ENCODE data around the gene ZC3H11A.
A peak's percentile ranks its signal among the peaks of the same experiment; 100 is the strongest.

Gene ZC3H11A

GRCh38 chr1:203765029-203765837 is 30.2 kb upstream of the ZC3H11A start, which contains the start of gene LAX1:
LAX1 (plus strand) TSS chr1:203765183; CDS start chr1:203765566, 383 bp downstream.
- Mint-ChIP-seq H3K27ac (ENCODE audit: low read depth) (peak within 1 kb of the TSS; percentile 90), H3K4me1 (peaks cover 63% of the 10 kb centered on the region), H3K36me3 (ENCODE audit: insufficient read depth) (peaks cover 19% of the 10 kb centered on the region), H3K27me3 (no peaks in the 10 kb centered on the region), H3K9me3 (no peaks in the 10 kb centered on the region), H3K4me3 (peak within 1 kb of the TSS; percentile 93)
- peak; percentile 37 to 80 for DNase-seq (ENCODE audit: low spot score in 2 of 2)
- peak; percentile 91 for ATAC-seq (replicated peaks; ENCODE audit: extremely low read depth, poor library complexity, severe bottlenecking)

- peaks cover 72% of the 10 kb centered on the region for H3K4me1 Mint-ChIP-seq
Measured at GRCh38 chr1:203768256-203768655, 27.2 kb upstream of the ZC3H11A start.

GRCh38 chr1:203769505-203770343 is 25.7 kb upstream of the ZC3H11A start:
- no peak for DNase-seq (ENCODE audit: low spot score in 2 of 2)
- peaks cover 57% of the 10 kb centered on the region for H3K4me1 Mint-ChIP-seq
- no peaks in the 10 kb centered on the region for H3K9me3 Mint-ChIP-seq

More at GRCh38 chr1:203768256-203768655, 27.2 kb upstream of the ZC3H11A start:
- ATAC-seq (replicated peaks; ENCODE audit: extremely low read depth, poor library complexity, severe bottlenecking) (no peak), DNase-seq (ENCODE audit: low spot score in 2 of 2) (no peak)
- Mint-ChIP-seq H3K4me3 (peak overlapping the region; percentile 63), H3K27ac (ENCODE audit: low read depth) (peak overlapping the region; percentile 84), H3K27me3 (no peaks in the 10 kb centered on the region), H3K9me3 (no peaks in the 10 kb centered on the region), H3K36me3 (ENCODE audit: insufficient read depth) (peaks cover 45% of the 10 kb centered on the region)

GRCh38 chr1:203771901-203772301 is 23.5 kb upstream of the ZC3H11A start:
- Mint-ChIP-seq H3K4me1 (peaks cover 52% of the 10 kb centered on the region), H3K27ac (ENCODE audit: low read depth) (peak overlapping the region; percentile 84), H3K4me3 (no peak overlapping the region), H3K27me3 (no peaks in the 10 kb centered on the region), H3K36me3 (ENCODE audit: insufficient read depth) (peaks cover 59% of the 10 kb centered on the region), H3K9me3 (no peaks in the 10 kb centered on the region)
- DNase-seq (ENCODE audit: low spot score in 2 of 2) (no peak), ATAC-seq (replicated peaks; ENCODE audit: extremely low read depth, poor library complexity, severe bottlenecking) (no peak)

More at GRCh38 chr1:203769505-203770343, 25.7 kb upstream of the ZC3H11A start:
- Mint-ChIP-seq H3K27me3 (no peaks in the 10 kb centered on the region), H3K27ac (ENCODE audit: low read depth) (peak overlapping the region; percentile 84), H3K36me3 (ENCODE audit: insufficient read depth) (peaks cover 54% of the 10 kb centered on the region), H3K4me3 (no peak overlapping the region)
- ATAC-seq (replicated peaks; ENCODE audit: extremely low read depth, poor library complexity, severe bottlenecking): no peak

GRCh38 chr1:203772836-203773235 is 22.6 kb upstream of the ZC3H11A start:
- H3K9me3 Mint-ChIP-seq: no peaks in the 10 kb centered on the region
- no peak for DNase-seq (ENCODE audit: low spot score in 2 of 2)
- no peaks in the 10 kb centered on the region for H3K27me3 Mint-ChIP-seq
- no peak for ATAC-seq (replicated peaks; ENCODE audit: extremely low read depth, poor library complexity, severe bottlenecking)
- peaks cover 57% of the 10 kb centered on the region for H3K36me3 Mint-ChIP-seq (ENCODE audit: insufficient read depth)
- no peak overlapping the region for H3K27ac Mint-ChIP-seq (ENCODE audit: low read depth)
- H3K4me3 Mint-ChIP-seq: no peak overlapping the region
- peaks cover 47% of the 10 kb centered on the region for H3K4me1 Mint-ChIP-seq

GRCh38 chr1:203776636-203777035 is 18.8 kb upstream of the ZC3H11A start:
- Mint-ChIP-seq H3K27ac (ENCODE audit: low read depth) (peak overlapping the region; percentile 36), H3K36me3 (ENCODE audit: insufficient read depth) (peaks cover 41% of the 10 kb centered on the region), H3K4me1 (peaks cover 9% of the 10 kb centered on the region), H3K9me3 (no peaks in the 10 kb centered on the region), H3K4me3 (no peak overlapping the region), H3K27me3 (no peaks in the 10 kb centered on the region)
- no peak for ATAC-seq (replicated peaks; ENCODE audit: extremely low read depth, poor library complexity, severe bottlenecking)
- no peak for DNase-seq (ENCODE audit: low spot score in 2 of 2)

GRCh38 chr1:203777596-203777995 is 17.8 kb upstream of the ZC3H11A start:
- H3K27ac Mint-ChIP-seq (ENCODE audit: low read depth): no peak overlapping the region
- no peak overlapping the region for H3K4me3 Mint-ChIP-seq
- ATAC-seq (replicated peaks; ENCODE audit: extremely low read depth, poor library complexity, severe bottlenecking) (no peak), DNase-seq (ENCODE audit: low spot score in 2 of 2) (no peak)
- peaks cover 32% of the 10 kb centered on the region for H3K36me3 Mint-ChIP-seq (ENCODE audit: insufficient read depth)
- no peaks in the 10 kb centered on the region for H3K9me3 Mint-ChIP-seq
- H3K27me3 Mint-ChIP-seq: no peaks in the 10 kb centered on the region
- peaks cover 6% of the 10 kb centered on the region for H3K4me1 Mint-ChIP-seq

GRCh38 chr1:203778146-203778545 is 17.3 kb upstream of the ZC3H11A start:
- peaks cover 27% of the 10 kb centered on the region for H3K36me3 Mint-ChIP-seq (ENCODE audit: insufficient read depth)
- no peak overlapping the region for H3K27ac Mint-ChIP-seq (ENCODE audit: low read depth)
- no peaks in the 10 kb centered on the region for H3K27me3 Mint-ChIP-seq
- DNase-seq (ENCODE audit: low spot score in 2 of 2): no peak
- no peaks in the 10 kb centered on the region for H3K9me3 Mint-ChIP-seq
- H3K4me3 Mint-ChIP-seq: no peak overlapping the region
- no peak for ATAC-seq (replicated peaks; ENCODE audit: extremely low read depth, poor library complexity, severe bottlenecking)
- H3K4me1 Mint-ChIP-seq: peaks cover 6% of the 10 kb centered on the region

- H3K36me3 Mint-ChIP-seq (ENCODE audit: insufficient read depth): peaks cover 22% of the 10 kb centered on the region
- no peaks in the 10 kb centered on the region for H3K27me3 Mint-ChIP-seq
- peaks cover 6% of the 10 kb centered on the region for H3K4me1 Mint-ChIP-seq
- H3K27ac Mint-ChIP-seq (ENCODE audit: low read depth): no peak overlapping the region
- H3K4me3 Mint-ChIP-seq: no peak overlapping the region
- ATAC-seq (replicated peaks; ENCODE audit: extremely low read depth, poor library complexity, severe bottlenecking) (no peak), DNase-seq (ENCODE audit: low spot score in 2 of 2) (no peak)
- H3K9me3 Mint-ChIP-seq: no peaks in the 10 kb centered on the region
Measured at GRCh38 chr1:203778789-203779188, 16.6 kb upstream of the ZC3H11A start.

- H3K4me1 Mint-ChIP-seq: no peaks in the 10 kb centered on the region
- H3K27me3 Mint-ChIP-seq: no peaks in the 10 kb centered on the region
- H3K9me3 Mint-ChIP-seq: no peaks in the 10 kb centered on the region
- ATAC-seq (replicated peaks; ENCODE audit: extremely low read depth, poor library complexity, severe bottlenecking) (no peak), DNase-seq (ENCODE audit: low spot score in 2 of 2) (no peak)
- peak overlapping the region; percentile 24 for H3K27ac Mint-ChIP-seq (ENCODE audit: low read depth)
- peaks cover 3% of the 10 kb centered on the region for H3K36me3 Mint-ChIP-seq (ENCODE audit: insufficient read depth)
- H3K4me3 Mint-ChIP-seq: no peak overlapping the region
Measured at GRCh38 chr1:203781962-203782361, 13.5 kb upstream of the ZC3H11A start.

- Mint-ChIP-seq H3K4me1 (peaks cover 3% of the 10 kb centered on the region), H3K27ac (ENCODE audit: low read depth) (no peak overlapping the region), H3K27me3 (no peaks in the 10 kb centered on the region), H3K36me3 (ENCODE audit: insufficient read depth) (no peaks in the 10 kb centered on the region), H3K9me3 (no peaks in the 10 kb centered on the region), H3K4me3 (no peak overlapping the region)
- no peak for ATAC-seq (replicated peaks; ENCODE audit: extremely low read depth, poor library complexity, severe bottlenecking)
- DNase-seq (ENCODE audit: low spot score in 2 of 2): no peak
Measured at GRCh38 chr1:203789966-203790365, 5.5 kb upstream of the ZC3H11A start.

GRCh38 chr1:203791498-203791897 is 3.9 kb upstream of the ZC3H11A start:
- H3K27ac Mint-ChIP-seq (ENCODE audit: low read depth): no peak overlapping the region
- H3K27me3 Mint-ChIP-seq: no peaks in the 10 kb centered on the region
- H3K9me3 Mint-ChIP-seq: no peaks in the 10 kb centered on the region
- no peak overlapping the region for H3K4me3 Mint-ChIP-seq
- no peak for DNase-seq (ENCODE audit: low spot score in 2 of 2)
- peaks cover 15% of the 10 kb centered on the region for H3K4me1 Mint-ChIP-seq
- peaks cover 7% of the 10 kb centered on the region for H3K36me3 Mint-ChIP-seq (ENCODE audit: insufficient read depth)
- no peak for ATAC-seq (replicated peaks; ENCODE audit: extremely low read depth, poor library complexity, severe bottlenecking)

All from central memory CD8-positive, alpha-beta T cell (primary cell).